ENCODE data around the gene KCNQ5.

DNA sequence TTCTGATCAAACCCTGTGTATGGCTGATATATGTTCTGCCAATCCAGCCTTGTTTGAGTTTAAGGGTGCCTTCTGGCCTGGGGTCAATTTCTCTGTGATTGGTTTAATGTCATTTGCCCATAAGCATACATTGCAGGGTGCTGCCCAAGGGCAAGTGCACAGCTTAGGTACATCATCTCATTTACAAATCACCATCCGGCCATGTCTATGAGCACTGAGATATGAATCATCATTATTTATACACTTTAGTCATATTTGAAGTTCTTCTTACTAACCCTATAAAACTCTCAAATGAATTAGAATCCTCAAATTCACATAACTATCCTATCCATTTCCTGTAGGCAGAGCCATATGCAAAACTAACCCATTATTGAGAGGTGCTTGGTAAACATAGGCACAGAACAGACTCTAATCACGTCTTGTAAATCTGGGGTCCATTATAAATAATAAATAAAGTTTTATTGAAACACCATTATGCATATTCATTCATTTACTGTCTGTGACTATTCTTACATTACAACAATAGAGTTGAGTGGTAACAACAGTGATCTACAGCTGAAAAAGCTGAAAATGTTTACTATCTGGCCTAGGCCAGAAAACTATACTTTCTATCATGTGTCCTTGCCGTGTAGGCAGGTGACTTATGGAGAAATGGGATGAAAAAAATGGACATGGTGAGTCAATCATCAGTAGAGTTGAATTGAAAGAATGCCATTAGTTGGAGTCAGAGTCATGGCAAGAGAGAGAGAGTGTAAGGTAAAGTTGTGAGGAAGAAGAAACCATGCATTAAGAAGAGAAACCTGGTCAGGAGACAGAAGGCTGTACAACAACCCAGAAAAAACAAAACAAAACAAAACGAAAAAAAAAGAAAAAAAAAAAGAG lies 25.0 kb downstream of the KCNQ5 start:
- no peak for TF ChIP-seq EZH2 (IDR thresholded peaks at IDR 0.05; ENCODE audit: low read length)
- TF ChIP-seq, protein P1, sequence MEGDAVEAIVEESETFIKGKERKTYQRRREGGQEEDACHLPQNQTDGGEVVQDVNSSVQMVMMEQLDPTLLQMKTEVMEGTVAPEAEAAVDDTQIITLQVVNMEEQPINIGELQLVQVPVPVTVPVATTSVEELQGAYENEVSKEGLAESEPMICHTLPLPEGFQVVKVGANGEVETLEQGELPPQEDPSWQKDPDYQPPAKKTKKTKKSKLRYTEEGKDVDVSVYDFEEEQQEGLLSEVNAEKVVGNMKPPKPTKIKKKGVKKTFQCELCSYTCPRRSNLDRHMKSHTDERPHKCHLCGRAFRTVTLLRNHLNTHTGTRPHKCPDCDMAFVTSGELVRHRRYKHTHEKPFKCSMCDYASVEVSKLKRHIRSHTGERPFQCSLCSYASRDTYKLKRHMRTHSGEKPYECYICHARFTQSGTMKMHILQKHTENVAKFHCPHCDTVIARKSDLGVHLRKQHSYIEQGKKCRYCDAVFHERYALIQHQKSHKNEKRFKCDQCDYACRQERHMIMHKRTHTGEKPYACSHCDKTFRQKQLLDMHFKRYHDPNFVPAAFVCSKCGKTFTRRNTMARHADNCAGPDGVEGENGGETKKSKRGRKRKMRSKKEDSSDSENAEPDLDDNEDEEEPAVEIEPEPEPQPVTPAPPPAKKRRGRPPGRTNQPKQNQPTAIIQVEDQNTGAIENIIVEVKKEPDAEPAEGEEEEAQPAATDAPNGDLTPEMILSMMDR (optimal IDR thresholded peaks at IDR 0.05 in 1 of 3, IDR thresholded peaks at IDR 0.05 in 1 of 3, conservative IDR thresholded peaks at IDR 0.05 in 1 of 3; ENCODE audit: extremely low read depth in 1 of 3, insufficient read depth in 2 of 3, low read length in 3 of 3), result no peak

Measured in keratinocyte (primary cell).